KBM-7 (cell line): Measurements from ENCODE around the gene SH3BP5L.
A peak's percentile ranks its signal among the peaks of the same experiment; 100 is the strongest.

ENCODE experiments used
- DNase-seq: peaks from one replicate; pipeline ENCODE4 v3.0.0-alpha.2; 2015
- in situ Hi-C: fragments of 300-500 bp; cut with MboI; formaldehyde crosslinking; loops from 2 replicates; pipeline ENCODE4 v1.14.3; 2020; ENCODE audit warnings: low sequenced_read_pairs, low pct_unique_long_range_greater_than_20kb, mixed read lengths

SH3BP5L gene

GRCh38 chr1:248852481-248853405, 27.0 kb upstream of the SH3BP5L start:
- in situ Hi-C loops = no loop called here
- no peak for DNase-seq

GRCh38 chr1:248851390-248851789, 25.7 kb upstream of the SH3BP5L start:
- no peak for DNase-seq
- in situ Hi-C loops = no loop called here

- in situ Hi-C loops = no loop called here
- no peak for DNase-seq
Observed at GRCh38 chr1:248850536-248851251, 25.0 kb upstream of the SH3BP5L start.

GRCh38 chr1:248850124-248850523, 24.4 kb upstream of the SH3BP5L start:
- DNase-seq = no peak
- in situ Hi-C loops = no loop called here

GRCh38 chr1:248849637-248850036, 23.9 kb upstream of the SH3BP5L start:
- DNase-seq = no peak
- in situ Hi-C loops = no loop called here

GRCh38 chr1:248849152-248849551, 23.4 kb upstream of the SH3BP5L start:
- in situ Hi-C loops = no loop called here
- DNase-seq = no peak

- in situ Hi-C loops = no loop called here
- DNase-seq = no peak
Observed at GRCh38 chr1:248848602-248849001, 22.9 kb upstream of the SH3BP5L start.

- DNase-seq = no peak
- in situ Hi-C loops = no loop called here
Observed at GRCh38 chr1:248847956-248848561, 22.3 kb upstream of the SH3BP5L start.

- in situ Hi-C loops = no loop called here
- no peak for DNase-seq
Observed at GRCh38 chr1:248847181-248847955, 21.7 kb upstream of the SH3BP5L start.

- no peak for DNase-seq
- in situ Hi-C loops = no loop called here
Observed at GRCh38 chr1:248844526-248844925, 18.8 kb upstream of the SH3BP5L start.

GRCh38 chr1:248843687-248844086, 18.0 kb upstream of the SH3BP5L start:
- no peak for DNase-seq
- in situ Hi-C loops = no loop called here

GRCh38 chr1:248842781-248843331, 17.1 kb upstream of the SH3BP5L start:
- no peak for DNase-seq
- in situ Hi-C loops = no loop called here

GRCh38 chr1:248841702-248842395, 16.1 kb upstream of the SH3BP5L start:
- DNase-seq = peak; percentile 82
- in situ Hi-C loops = no loop called here

- no peak for DNase-seq
- in situ Hi-C loops = no loop called here
Observed at GRCh38 chr1:248840946-248841345, 15.2 kb upstream of the SH3BP5L start.

GRCh38 chr1:248839168-248839555, 13.4 kb upstream of the SH3BP5L start:
- in situ Hi-C loops = no loop called here
- no peak for DNase-seq

- DNase-seq = peak; percentile 91
- in situ Hi-C loops = no loop called here
Observed at GRCh38 chr1:248838357-248839167, 12.8 kb upstream of the SH3BP5L start.

- in situ Hi-C loops = no loop called here
- DNase-seq = peak; percentile 98
Observed at GRCh38 chr1:248837781-248838356, 12.2 kb upstream of the SH3BP5L start, which contains the start of gene ZNF672. ZNF672 (plus strand) TSS chr1:248838224; CDS start chr1:248847275, 9,051 bp downstream.
